Activated CD4-positive, CD25-positive, alpha-beta regulatory T cell treated with anti-CD3 and anti-CD28 coated beads, Interleukin-2, amount 50 U/mL, for 16 hours (primary cell): ENCODE measurements around the gene EXOC4.

Experiments
- DNase-seq: peaks from one replicate; pipeline ENCODE4 v3.0.0-alpha.2; 2020; ENCODE audit warnings: low read depth, low spot score

EXOC4 gene

GRCh38 chr7:133491201-133491691, 238.4 kb downstream of the EXOC4 start:
- DNase-seq = no peak

DNA sequence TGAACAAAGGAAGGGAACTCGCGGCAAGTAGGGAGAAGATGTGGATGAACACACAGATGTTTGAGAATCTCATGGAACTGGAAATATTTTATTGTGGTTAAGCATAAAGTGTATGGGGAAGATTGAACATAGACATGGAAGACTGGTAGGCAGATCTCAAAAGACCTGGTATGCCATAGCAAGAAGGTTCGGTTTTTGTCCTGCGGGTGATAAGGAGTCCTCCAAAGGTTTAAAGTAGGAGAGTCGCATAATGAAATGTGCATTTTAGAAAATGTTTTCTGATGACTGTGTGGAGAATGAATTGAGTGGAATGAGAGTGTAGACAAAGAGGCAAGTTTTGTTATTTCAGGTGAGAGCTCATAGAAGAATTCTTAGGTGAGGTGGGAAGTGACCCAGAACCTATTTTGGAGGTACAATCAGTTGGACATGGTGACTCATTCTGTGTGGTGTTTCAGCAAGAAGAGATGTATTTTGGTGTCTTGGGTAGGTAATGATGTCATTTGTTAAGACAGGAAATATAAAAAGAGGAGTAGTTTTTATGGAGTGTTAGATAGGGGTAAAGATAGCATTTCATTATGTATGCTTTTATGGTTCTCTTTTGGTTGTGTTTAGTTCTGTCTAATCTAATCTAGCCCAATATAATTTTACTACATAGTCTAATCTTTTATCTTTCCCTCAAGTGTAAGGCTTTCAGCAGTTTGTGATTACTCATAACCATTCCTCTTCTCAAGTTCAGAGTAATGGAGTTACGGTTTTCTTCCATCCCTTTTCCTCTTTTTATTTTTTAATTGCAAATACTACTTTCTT, 239.2 kb downstream of the EXOC4 start:
- no peak for DNase-seq

DNA sequence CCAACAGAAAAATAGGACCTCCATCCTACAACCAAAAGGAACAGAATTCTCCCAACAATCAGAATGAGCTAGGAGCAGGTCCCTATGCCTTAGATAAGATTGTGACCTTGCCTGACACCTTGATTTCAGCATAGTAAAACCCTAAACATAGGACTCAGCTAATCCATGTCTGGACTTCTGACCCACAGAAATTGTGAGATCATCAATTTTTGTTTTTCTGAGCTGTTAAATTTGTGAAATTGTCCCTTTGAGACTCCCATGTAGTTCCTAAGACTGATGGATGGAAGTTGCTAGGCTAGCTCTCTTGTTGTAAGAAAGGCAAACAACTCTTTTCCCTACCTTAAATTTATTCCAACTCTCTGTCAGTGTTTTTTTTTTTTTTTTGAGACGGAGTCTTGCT, 244.2 kb downstream of the EXOC4 start:
- DNase-seq = no peak

- no peak for DNase-seq
These were observed 248.9 kb downstream of the EXOC4 start for GRCh38 chr7:133501771-133502170.

- DNase-seq = no peak
These were observed 249.6 kb downstream of the EXOC4 start for GRCh38 chr7:133502498-133502897.

DNA sequence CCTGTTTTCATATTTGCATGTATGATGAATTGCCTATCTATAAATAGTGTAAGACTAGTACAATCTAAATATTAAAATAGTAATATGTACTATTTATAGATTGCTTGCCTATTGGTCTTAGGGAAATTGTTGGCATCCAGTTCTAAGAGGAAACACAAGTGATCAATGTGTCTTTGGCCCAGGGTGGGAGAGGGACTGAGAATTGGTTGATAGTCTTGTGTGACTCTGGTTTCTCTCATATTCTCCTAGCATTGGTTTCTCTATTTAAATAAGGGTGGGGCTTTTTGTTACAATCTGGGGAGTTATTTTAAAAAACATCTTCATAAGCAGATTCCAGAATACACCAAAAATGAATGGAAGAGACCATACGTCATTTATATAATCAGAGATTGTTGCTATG, 250.1 kb downstream of the EXOC4 start:
- no peak for DNase-seq

- DNase-seq = no peak
These were observed 251.9 kb downstream of the EXOC4 start for GRCh38 chr7:133504825-133505224.

GRCh38 chr7:133509822-133510221, 256.9 kb downstream of the EXOC4 start:
- no peak for DNase-seq

- DNase-seq = no peak
These were observed 257.6 kb downstream of the EXOC4 start for GRCh38 chr7:133510326-133511055.

DNA sequence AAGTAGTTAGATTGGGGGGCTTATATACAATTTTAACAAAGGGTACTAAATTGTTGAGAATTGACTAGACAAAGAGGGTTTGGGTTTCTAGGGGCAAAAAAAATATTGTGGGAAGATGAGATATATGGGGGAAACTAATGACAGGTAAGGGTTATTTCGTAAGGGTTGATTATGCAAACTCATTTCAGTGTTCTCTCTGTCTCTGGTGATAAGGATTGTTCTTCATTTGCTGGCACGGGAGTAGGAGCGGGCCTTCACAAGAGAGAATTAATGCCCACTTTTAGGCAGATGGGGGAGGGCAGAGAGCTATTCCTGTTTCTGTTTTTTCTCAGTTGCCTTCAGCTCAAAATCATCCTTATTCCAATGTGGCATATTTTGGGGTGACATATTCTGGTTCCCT, 258.4 kb downstream of the EXOC4 start:
- no peak for DNase-seq

GRCh38 chr7:133511708-133512107, 258.8 kb downstream of the EXOC4 start:
- DNase-seq = no peak

- DNase-seq = no peak
These were observed 259.7 kb downstream of the EXOC4 start for GRCh38 chr7:133512560-133512959.

DNA sequence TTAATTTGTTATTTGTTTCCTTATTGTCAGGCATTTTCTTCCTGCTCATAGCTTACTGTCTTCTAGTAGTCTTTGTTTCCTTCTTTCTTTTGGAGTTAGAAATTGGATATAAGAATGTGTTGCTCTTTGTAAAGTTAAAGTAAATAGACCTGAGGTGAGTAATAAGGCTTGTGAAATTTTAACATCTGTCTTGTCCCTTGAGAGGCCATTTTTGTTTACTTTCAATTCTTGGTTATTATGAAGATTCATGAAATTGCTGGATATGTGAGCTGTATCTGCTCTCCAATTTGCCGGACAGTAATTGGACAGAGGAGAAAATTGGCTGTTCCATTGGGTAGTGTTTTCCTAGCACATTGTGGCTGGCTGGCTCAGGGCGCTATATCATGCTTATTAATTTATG, 260.7 kb downstream of the EXOC4 start:
- no peak for DNase-seq

- no peak for DNase-seq
These were observed 261.7 kb downstream of the EXOC4 start for GRCh38 chr7:133514551-133514950.

- DNase-seq = no peak
These were observed 264.9 kb downstream of the EXOC4 start for GRCh38 chr7:133517766-133518165.

- DNase-seq = no peak
These were observed 265.8 kb downstream of the EXOC4 start for GRCh38 chr7:133518718-133519117.

- DNase-seq = no peak
These were observed 267.4 kb downstream of the EXOC4 start for GRCh38 chr7:133520248-133520647.

- DNase-seq = no peak
These were observed 269.6 kb downstream of the EXOC4 start for GRCh38 chr7:133522501-133522900.

- no peak for DNase-seq
These were observed 275.9 kb downstream of the EXOC4 start for GRCh38 chr7:133528796-133529195.

GRCh38 chr7:133529861-133530260, 277.0 kb downstream of the EXOC4 start:
- DNase-seq = no peak

- no peak for DNase-seq
These were observed 277.8 kb downstream of the EXOC4 start for GRCh38 chr7:133530682-133531081.

DNA sequence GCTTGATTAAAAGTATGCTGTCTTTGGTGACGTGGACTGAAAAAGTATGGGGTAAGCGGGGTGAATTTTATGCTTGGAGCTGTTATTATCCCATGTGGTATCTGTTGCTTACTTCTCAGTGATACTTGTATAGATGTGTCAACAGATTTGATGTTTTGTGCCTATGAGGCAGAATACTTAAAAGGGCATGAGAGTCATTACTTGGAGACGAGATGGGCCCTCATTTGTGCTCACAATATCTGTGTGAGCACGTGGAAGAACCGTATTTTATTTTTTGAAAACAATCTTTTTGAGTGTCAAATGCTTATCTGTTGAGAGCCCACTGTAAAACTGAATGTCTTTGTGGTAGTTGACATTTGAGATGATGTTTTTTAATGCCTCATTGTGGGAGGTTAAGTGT, 281.9 kb downstream of the EXOC4 start:
- no peak for DNase-seq

DNA sequence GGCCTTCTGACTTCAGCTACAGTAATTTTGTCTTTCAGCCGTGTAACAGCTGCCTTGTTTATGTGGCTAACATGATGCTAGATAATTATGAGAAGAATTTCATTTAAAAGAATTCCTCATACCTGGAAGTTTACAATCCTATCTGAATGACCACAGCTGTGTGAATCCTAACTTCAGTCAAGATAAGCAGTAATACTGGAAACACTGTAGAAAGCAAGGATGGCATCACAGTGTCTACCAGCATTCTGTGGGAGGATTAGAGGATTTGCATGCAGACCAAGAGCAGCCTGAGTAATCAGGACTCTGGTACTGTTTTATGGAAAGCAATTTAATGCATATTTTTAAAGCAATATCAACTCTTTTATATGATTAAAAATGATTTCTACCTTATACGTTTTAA, 282.4 kb downstream of the EXOC4 start:
- DNase-seq = no peak
